Activated naive CD8-positive, alpha-beta T cell treated with anti-CD3 and anti-CD28 coated beads for 36 hours (primary cell): Measurements from ENCODE around the gene ZNF648. TPM values are rescaled to one million over a fixed set of nuclear protein-coding genes. Genes with fewer than 3 reads are reported as not detected.
"Not testable (repeated sequence)": the region's sequence is repeated elsewhere in the genome, so short reads cannot be mapped to it uniquely, and the experiment has no call there.

Experiments used
- DNase-seq: peaks from one replicate; pipeline ENCODE4 v3.0.0; 2021
- H3K27ac Mint-ChIP-seq: one replicate; pipeline ENCODE4 v1.8.0; 2022; ENCODE audit warnings: mild to moderate bottlenecking, moderate library complexity, mixed read lengths
- H3K27me3 Mint-ChIP-seq: one replicate; pipeline ENCODE4 v1.8.0; 2022; ENCODE audit warnings: mild to moderate bottlenecking, mixed read lengths
- H3K36me3 Mint-ChIP-seq: one replicate; pipeline ENCODE4 v1.8.0; 2021; ENCODE audit warnings: mild to moderate bottlenecking, mixed read lengths
- H3K4me1 Mint-ChIP-seq: one replicate; pipeline ENCODE4 v1.8.0; 2021; ENCODE audit warnings: mixed read lengths
- H3K4me3 Mint-ChIP-seq: one replicate; pipeline ENCODE4 v1.8.0; 2022; ENCODE audit warnings: mild to moderate bottlenecking, moderate library complexity, mixed read lengths
- H3K9me3 Mint-ChIP-seq: one replicate; pipeline ENCODE4 v1.8.0; 2022; ENCODE audit warnings: mixed read lengths
- total RNA-seq, 2 experiments: library from RNA; stranded (reverse); gene quantifications; one replicate each; pipeline ENCODE4 v1.2.3, GENCODE V29; 2021

Gene ZNF648, protein sequence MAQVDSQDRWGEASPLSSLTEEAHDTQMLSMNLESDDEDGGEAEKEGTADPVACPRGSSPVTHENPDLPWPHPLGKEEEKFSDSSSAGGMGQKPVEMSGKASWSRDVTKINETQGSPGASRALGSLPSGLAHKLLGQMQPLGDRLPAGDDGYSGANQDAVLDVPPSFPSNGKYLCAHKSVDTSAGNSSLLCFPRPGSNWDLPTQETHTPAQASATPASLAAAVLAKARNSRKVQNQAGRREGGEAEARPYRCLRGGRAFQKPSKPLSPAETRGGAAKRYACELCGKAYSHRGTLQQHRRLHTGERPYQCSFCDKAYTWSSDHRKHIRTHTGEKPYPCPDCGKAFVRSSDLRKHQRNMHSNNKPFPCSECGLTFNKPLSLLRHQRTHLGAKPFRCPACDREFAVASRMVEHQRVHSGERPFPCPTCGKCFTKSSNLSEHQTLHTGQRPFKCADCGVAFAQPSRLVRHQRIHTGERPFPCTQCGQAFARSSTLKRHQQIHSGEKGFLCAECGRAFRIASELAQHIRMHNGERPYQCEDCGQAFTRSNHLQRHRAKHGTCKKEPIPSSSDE
- not detected for total RNA-seq

DNA sequence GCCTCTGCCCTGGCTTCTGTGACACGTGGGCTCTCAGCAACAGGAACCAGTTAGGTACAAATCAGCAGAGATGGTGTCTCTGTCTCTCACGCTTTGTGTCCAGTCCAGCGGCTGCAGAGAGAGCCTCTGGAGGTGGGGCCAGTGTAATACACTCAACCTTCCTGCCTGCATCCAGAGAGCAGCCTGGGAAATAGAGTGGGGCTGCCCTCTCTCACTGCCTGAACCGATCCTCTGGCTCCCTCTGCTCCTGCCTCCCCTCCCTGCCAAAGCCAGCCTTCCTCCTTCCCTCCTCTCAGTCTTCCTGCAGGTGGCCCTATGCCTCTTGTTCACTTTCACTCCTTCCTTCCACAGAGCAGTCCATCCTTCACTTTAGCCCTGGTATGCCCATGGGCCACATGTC, at the start of gene ZNF648:
Gene ZNF648, minus strand, starts transcription at position 119 of the 400 bp plus-strand sequence. CDS start 3,702 bp downstream, outside the sequence.
- Mint-ChIP-seq H3K4me3 (no peak within 1 kb of the TSS), H3K4me1 (no peaks in the 10 kb centered on the region), H3K36me3 (no peaks in the 10 kb centered on the region), H3K9me3 (no peaks in the 10 kb centered on the region), H3K27ac (no peak within 1 kb of the TSS), H3K27me3 (peaks cover 61% of the 10 kb centered on the region)
- DNase-seq = no peak

DNA sequence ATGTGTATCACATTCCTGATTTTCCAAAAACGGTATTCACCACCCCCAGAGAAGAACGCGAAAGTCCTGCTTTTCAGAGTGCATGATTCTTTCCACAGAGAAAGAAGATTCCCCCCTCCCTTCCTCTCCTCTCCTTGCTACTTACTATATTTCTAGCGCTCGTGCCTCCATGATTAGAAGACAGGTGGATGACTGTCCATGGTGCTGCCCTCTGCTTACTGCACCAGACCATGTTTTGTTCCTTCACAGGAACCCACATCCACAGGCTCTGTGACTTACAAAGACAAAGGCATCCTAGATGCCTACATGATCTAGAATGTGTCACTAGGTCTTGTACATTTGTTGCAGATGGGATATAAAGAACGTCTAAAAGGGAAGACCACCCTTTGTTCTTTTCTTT, 49.1 kb upstream of the ZNF648 start:
- H3K4me1 Mint-ChIP-seq = no peaks in the 10 kb centered on the region
- no peak overlapping the region for H3K4me3 Mint-ChIP-seq
- peaks cover 2% of the 10 kb centered on the region for H3K9me3 Mint-ChIP-seq
- no peaks in the 10 kb centered on the region for H3K36me3 Mint-ChIP-seq
- peaks cover 14% of the 10 kb centered on the region for H3K27me3 Mint-ChIP-seq
- DNase-seq = no peak
- H3K27ac Mint-ChIP-seq = no peak overlapping the region

DNA sequence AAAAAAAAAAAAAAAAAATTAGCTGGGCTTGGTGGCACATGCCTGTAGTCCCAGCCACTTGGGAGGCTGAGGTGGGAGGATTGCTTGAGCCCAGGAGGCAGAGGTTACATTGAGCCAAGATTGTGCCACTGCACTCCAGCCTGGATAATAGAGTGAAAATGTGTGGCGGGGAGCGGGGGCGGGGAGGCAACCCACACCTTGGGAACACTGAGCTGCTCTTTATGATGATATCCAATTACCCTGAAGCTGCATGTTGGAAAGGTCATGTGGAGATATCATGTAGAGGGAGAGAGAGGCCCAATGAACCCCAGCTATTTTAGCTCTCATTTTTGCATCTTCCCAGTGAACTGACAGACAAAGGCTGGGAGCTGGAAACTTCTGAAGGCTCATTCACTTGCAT, 48.3 kb upstream of the ZNF648 start:
- Mint-ChIP-seq H3K27me3 (peaks cover 14% of the 10 kb centered on the region), H3K9me3 (peaks cover 2% of the 10 kb centered on the region), H3K36me3 (no peaks in the 10 kb centered on the region), H3K4me3 (no peak overlapping the region), H3K4me1 (no peaks in the 10 kb centered on the region), H3K27ac (no peak overlapping the region)
- DNase-seq = no peak

DNA sequence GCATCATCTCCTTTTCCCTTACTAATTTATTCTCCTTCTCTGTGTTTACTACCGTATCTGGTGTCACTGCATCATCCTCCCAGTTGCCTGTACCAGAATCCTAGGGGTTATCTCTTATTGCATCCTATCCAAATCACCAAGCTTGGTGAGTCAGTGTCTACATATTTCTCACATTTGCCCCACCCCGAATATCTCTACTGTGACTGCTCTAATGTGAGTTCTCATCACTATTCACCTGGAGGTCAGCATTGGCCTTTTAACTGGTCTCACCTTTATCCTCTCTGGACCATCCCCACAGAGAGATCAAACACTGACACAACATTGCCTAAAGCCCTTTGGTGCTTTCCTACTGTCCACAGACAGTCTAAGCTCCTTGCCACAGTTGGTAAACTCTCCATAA, 45.7 kb upstream of the ZNF648 start:
- no peak for DNase-seq
- Mint-ChIP-seq H3K9me3 (peaks cover 2% of the 10 kb centered on the region), H3K4me3 (no peak overlapping the region), H3K27me3 (peaks cover 12% of the 10 kb centered on the region), H3K36me3 (no peaks in the 10 kb centered on the region), H3K27ac (no peak overlapping the region), H3K4me1 (no peaks in the 10 kb centered on the region)

DNA sequence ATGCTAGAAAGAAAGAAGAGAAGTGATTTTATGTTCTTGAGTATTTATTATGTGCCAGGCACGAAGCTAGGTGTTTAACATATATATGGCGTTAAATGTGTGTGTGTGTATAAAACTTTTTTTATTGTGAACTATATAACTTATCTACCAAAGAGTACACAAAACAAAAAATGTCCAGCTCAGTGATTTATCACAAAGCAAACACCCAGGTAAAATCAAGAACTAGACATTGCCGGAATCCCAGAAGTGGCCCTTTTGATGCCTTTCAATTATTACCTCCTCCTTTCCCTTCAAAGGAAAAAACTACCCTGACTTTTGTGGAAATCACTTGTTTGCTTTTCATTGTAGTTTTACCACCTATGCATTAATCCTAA, 40.5 kb upstream of the ZNF648 start:
- H3K4me3 Mint-ChIP-seq = no peak overlapping the region
- H3K9me3 Mint-ChIP-seq = peaks cover under 1% of the 10 kb centered on the region
- no peaks in the 10 kb centered on the region for H3K4me1 Mint-ChIP-seq
- H3K27ac Mint-ChIP-seq = no peak overlapping the region
- peaks cover 9% of the 10 kb centered on the region for H3K27me3 Mint-ChIP-seq
- H3K36me3 Mint-ChIP-seq = no peaks in the 10 kb centered on the region
- no peak for DNase-seq

DNA sequence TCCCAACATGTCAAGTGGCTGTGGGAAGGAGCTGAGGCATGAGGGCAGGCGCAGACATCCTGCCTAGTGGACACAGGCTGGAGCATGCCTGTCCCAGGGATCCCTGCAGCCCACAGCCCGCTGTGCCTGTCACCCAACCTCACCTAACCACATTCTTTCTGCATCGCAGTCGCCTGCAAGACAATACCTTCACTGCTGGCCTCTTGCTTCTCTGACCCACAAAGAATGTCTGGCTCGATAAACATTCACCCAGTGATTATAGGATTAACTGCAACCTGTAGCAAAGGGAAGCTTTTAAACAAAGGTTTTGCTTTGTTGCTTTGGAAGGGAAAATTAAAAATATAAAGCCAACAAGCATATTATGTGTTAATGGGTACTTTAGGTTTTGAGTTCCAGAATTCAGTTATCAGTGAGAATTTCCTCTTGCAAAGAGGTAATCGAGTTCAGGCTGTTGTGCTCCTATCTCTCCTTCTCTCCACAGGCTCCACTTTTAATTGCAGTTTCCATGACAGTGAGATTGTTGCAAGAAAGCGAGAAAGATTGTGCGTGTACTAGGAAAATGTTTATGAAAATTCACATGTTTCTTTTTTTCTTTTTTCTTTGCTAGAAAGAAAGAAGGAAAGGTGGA, 40.0 kb upstream of the ZNF648 start:
- Mint-ChIP-seq H3K27me3 (peaks cover 7% of the 10 kb centered on the region), H3K4me3 (no peak overlapping the region), H3K9me3 (no peaks in the 10 kb centered on the region), H3K4me1 (no peaks in the 10 kb centered on the region), H3K27ac (no peak overlapping the region), H3K36me3 (no peaks in the 10 kb centered on the region)
- no peak for DNase-seq

DNA sequence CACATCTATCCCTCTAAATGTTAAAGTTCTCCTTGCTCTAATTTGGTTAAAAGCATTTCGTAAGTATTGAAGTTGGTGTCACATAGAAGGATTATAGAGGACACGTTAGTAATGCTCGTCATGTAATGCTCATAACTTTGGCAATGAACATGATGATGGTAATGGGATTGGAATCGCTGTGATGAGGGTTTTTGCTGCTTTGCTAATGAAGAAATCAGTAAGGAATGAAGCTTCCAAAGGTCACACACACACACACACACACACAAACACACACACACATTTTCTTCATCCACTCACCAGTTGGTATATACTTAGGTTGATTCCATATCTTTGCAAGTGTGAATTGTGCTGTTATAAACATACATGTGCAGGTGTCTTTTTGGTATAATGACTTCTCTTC, 36.8 kb upstream of the ZNF648 start:
- no peak for DNase-seq
- Mint-ChIP-seq H3K36me3 (no peaks in the 10 kb centered on the region), H3K27ac (no peak overlapping the region), H3K4me1 (no peaks in the 10 kb centered on the region), H3K4me3 (no peak overlapping the region), H3K27me3 (peaks cover 1% of the 10 kb centered on the region), H3K9me3 (no peaks in the 10 kb centered on the region)

DNA sequence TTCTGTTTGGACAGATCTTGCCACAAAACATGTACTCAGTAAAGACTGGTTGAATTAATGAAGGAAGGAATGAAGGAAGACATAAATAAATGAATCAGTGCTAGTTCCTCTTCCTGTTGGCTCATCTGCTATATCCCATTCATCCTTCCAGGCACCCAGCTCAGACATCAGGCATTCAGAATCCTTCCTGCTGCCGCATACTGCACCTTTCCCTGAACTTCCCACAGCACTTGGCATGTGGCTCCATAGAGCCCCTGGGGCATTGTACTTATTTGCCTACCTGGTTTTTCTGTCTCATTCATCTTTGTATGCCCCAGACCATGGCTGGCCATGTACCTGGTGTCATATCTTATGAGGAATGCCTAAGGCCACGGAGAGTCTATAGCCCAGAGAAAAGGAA, 34.4 kb upstream of the ZNF648 start:
- H3K27me3 Mint-ChIP-seq = no peaks in the 10 kb centered on the region
- H3K9me3 Mint-ChIP-seq = no peaks in the 10 kb centered on the region
- no peak overlapping the region for H3K27ac Mint-ChIP-seq
- H3K4me3 Mint-ChIP-seq = no peak overlapping the region
- DNase-seq = no peak
- no peaks in the 10 kb centered on the region for H3K4me1 Mint-ChIP-seq
- no peaks in the 10 kb centered on the region for H3K36me3 Mint-ChIP-seq

DNA sequence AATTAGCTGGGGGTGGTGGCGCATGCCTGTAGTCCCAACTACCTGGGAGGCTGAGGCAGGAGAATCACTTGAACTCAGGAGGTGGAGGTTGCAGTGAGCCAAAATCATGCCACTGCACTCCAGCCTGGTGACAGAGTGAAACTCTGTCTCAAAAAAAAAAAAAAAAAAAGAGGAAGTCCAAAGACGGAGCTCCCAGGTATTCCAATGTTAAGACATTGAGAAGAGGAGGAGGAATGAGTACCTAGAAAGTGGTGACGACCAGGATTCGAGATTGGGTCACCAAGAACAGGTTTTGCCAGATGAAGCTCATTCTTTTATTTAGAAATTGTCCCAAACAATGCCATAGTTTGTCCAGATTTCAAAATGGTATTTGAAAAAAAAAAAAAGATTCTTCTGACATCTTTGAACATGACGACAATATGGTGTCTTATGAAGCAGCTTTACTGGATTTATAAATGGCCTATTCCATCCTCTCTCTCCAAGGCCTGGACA, 33.0 kb upstream of the ZNF648 start:
- not testable (repeated sequence) for H3K9me3 Mint-ChIP-seq, DNase-seq, H3K36me3 Mint-ChIP-seq, H3K4me3 Mint-ChIP-seq, H3K27ac Mint-ChIP-seq, H3K27me3 Mint-ChIP-seq, H3K4me1 Mint-ChIP-seq

DNA sequence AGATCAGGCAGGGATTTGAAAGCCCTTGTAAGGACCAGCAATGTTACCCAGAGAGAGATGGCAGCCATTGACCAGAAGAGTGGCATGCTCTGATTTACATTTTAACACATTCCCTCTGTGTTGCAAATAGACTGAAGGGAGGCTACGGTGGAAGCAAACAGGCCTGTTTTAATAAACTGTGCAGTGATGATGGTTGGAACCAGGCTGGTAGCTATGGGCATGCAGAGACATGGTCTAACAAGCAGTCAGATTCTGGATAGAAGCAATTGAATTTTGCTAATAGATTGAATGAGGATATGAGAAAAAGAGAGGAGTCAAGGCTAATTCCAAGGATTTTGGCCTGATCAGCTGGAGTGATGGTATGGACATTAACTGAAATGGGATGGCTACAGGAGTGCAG, 32.3 kb upstream of the ZNF648 start:
- H3K4me1 Mint-ChIP-seq = no peaks in the 10 kb centered on the region
- DNase-seq = no peak
- H3K4me3 Mint-ChIP-seq = no peak overlapping the region
- H3K36me3 Mint-ChIP-seq = no peaks in the 10 kb centered on the region
- H3K27ac Mint-ChIP-seq = no peak overlapping the region
- H3K27me3 Mint-ChIP-seq = no peaks in the 10 kb centered on the region
- no peaks in the 10 kb centered on the region for H3K9me3 Mint-ChIP-seq

DNA sequence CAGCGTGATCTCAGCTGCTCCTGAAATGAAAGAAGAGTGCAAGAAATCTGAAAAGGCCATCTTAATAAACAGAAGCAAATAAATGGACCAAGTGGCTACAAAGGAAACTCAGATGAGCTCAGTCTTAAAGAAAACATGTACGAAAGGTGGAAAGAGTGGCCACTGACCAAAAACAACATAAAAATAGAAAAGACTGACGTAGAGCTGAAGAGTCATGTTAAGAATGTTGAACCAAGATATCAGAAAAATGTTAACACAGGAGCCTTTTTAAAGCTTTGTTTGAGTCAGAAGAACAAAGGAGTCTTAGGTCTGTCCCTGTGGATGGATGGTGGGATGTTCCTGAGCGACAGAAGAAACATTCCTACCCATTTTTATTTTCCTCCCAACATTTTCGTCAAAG, 30.8 kb upstream of the ZNF648 start:
- Mint-ChIP-seq H3K4me3 (no peak overlapping the region), H3K27ac (no peak overlapping the region), H3K4me1 (peaks cover 5% of the 10 kb centered on the region), H3K9me3 (no peaks in the 10 kb centered on the region), H3K27me3 (no peaks in the 10 kb centered on the region), H3K36me3 (no peaks in the 10 kb centered on the region)
- DNase-seq = no peak

DNA sequence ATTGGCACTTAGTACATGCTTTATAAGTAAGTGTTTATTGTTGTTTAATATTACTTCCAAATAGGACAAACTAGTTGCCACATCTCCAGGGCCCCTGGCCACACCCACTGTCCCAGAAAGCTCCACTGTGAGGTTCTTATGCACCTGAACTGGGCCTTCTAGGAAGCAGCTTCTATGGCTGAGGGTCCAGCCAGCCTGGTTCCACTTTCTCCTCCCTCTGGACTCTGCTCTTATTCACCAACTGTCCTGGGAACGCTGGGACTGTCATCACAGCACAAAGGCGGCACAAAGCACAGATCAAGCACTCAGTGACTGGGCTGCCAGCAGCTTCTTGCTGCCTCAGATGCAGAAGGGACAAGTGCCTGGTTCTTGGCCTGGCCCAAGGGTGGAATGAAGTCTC, 29.6 kb upstream of the ZNF648 start:
- Mint-ChIP-seq H3K27me3 (no peaks in the 10 kb centered on the region), H3K27ac (no peak overlapping the region), H3K4me3 (no peak overlapping the region), H3K4me1 (peaks cover 15% of the 10 kb centered on the region), H3K36me3 (no peaks in the 10 kb centered on the region), H3K9me3 (no peaks in the 10 kb centered on the region)
- no peak for DNase-seq

DNA sequence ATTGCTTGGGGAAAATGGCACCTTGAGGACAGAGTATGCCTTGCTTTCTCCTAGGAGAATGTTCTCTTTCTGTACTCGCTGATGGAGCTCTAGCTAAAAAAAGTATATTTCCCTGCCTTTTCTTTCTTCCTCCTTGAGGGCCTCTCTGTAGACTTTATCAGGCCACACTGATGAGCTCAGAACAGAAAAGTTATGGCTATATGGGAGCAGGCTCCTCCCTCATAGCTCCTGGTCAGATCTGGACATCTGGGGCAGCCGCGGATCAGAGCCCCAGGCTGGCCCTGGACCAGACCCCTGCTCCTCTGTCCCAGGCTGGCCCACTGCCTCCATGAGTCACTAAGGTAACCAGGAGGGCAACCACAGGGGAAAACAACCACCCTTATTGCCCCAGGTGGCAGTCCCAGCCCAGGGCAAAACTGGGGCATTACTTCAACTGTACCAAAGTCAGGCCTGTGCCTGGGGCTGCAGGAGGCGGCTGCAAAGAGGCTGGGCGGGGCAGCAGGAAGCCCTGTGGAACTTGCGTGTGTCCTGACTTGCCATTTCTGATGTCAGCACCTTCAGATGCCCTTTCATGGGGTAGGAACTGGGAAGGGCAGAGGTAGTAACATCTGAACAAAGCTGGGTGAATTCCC, 26.3 kb upstream of the ZNF648 start:
- Mint-ChIP-seq H3K36me3 (no peaks in the 10 kb centered on the region), H3K9me3 (no peaks in the 10 kb centered on the region), H3K4me3 (no peak overlapping the region), H3K27ac (no peak overlapping the region), H3K4me1 (peaks cover 19% of the 10 kb centered on the region), H3K27me3 (no peaks in the 10 kb centered on the region)
- no peak for DNase-seq

DNA sequence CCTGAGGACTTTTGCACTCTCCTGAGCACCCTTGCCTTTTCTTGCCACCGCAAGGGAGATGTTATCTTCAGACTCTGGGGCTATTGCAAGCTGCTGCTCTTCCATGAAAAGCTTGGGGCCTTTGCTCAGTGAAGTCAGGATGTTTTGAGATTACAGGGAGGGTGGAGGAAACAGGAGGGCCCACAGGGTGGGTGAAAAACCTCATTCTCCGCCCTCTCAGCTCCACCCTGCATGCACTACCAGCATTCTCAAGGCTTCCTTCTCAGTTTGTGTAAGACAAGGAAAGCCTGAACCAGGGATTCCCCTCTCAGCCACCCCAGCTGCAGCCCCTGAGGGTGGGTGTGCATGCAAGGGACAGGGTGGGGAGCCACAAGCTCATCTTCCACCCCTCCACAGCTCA, 25.8 kb upstream of the ZNF648 start:
- no peak overlapping the region for H3K27ac Mint-ChIP-seq
- no peaks in the 10 kb centered on the region for H3K36me3 Mint-ChIP-seq
- H3K4me3 Mint-ChIP-seq = no peak overlapping the region
- no peaks in the 10 kb centered on the region for H3K9me3 Mint-ChIP-seq
- H3K27me3 Mint-ChIP-seq = no peaks in the 10 kb centered on the region
- DNase-seq = no peak
- H3K4me1 Mint-ChIP-seq = peaks cover 19% of the 10 kb centered on the region

DNA sequence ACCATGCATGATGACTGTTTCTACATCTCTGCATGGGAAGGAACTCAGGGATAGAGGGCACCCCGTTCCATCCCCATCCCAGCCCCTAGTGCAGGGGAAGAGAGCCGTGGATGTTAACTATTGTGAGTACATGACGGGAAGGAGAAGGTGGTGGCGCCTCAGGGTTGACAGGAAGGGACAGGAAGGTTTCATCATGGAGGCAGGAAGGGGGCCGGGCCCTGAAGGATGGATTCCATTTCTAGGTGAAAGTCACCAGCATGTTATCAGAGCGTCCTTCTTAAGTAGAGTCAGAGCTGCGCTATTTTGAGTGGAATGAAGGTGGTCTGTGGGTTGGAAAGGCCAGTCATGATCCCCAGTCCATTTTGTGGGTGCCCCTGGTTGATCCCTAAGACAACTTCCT, 25.1 kb upstream of the ZNF648 start:
- H3K4me1 Mint-ChIP-seq = peaks cover 19% of the 10 kb centered on the region
- no peaks in the 10 kb centered on the region for H3K27me3 Mint-ChIP-seq
- no peaks in the 10 kb centered on the region for H3K9me3 Mint-ChIP-seq
- no peaks in the 10 kb centered on the region for H3K36me3 Mint-ChIP-seq
- H3K4me3 Mint-ChIP-seq = no peak overlapping the region
- no peak overlapping the region for H3K27ac Mint-ChIP-seq
- DNase-seq = no peak
